Neuronal stem cell (in vitro differentiated cells): Measurements from ENCODE around the gene ARHGAP12.

Experiments
- DNase-seq: peaks from one replicate; pipeline ENCODE4 v3.0.0-alpha.2; 2013; ENCODE audit warnings: low spot score
- H2AFZ ChIP-seq: one replicate; pipeline ENCODE4 v1.6.1; 2013; ENCODE audit warnings: mild to moderate bottlenecking, low read length, inconsistent platforms
- H2AK5ac ChIP-seq: 2 replicates; pipeline ENCODE4 v1.6.1; 2013; ENCODE audit warnings: low read depth, mild to moderate bottlenecking, inconsistent platforms, low read length, moderate library complexity, mixed read lengths
- H2BK120ac ChIP-seq: 2 replicates; pipeline ENCODE4 v1.6.1; 2013; ENCODE audit warnings: low read depth, mild to moderate bottlenecking, inconsistent platforms, low read length, moderate library complexity, mixed read lengths
- H2BK12ac ChIP-seq: one replicate; pipeline ENCODE4 v1.6.1; 2013; ENCODE audit warnings: low read length, inconsistent platforms
- H2BK15ac ChIP-seq: 2 replicates; pipeline ENCODE4 v1.6.1; 2013; ENCODE audit warnings: mild to moderate bottlenecking, low read length, inconsistent platforms, mixed read lengths
- H2BK5ac ChIP-seq: one replicate; pipeline ENCODE4 v1.6.1; 2013; ENCODE audit warnings: inconsistent platforms, mild to moderate bottlenecking, low read length, moderate library complexity
- H3K14ac ChIP-seq: one replicate; pipeline ENCODE4 v1.6.1; 2013; ENCODE audit warnings: low read length, inconsistent platforms
- H3K18ac ChIP-seq: 2 replicates; pipeline ENCODE4 v1.6.1; 2013; ENCODE audit warnings: low read length, inconsistent platforms
- H3K23ac ChIP-seq: 2 replicates; pipeline ENCODE4 v1.6.1; 2013; ENCODE audit warnings: low read depth, mild to moderate bottlenecking, mixed read lengths, low read length, inconsistent platforms; ENCODE audit not compliant: poor library complexity
- H3K27ac ChIP-seq: replicated peaks from 3 replicates; pipeline ENCODE4 v1.5.1; 2013; ENCODE audit warnings: low read length, inconsistent platforms
- H3K27me3 ChIP-seq, 3 experiments: 2 replicates each; pipeline ENCODE4 v1.6.1; 2013; ENCODE audit warnings: low read length in 3 of 3, mild to moderate bottlenecking in 2 of 3, inconsistent platforms in 1 of 3, low read depth in 1 of 3, mixed read lengths in 1 of 3, moderate library complexity in 1 of 3; ENCODE audit not compliant: control insufficient read depth in 3 of 3, insufficient read depth in 3 of 3
- H3K36me3 ChIP-seq, 2 donors: replicated peaks in 1 of 2; 2 replicates each; pipeline ENCODE4 v1.6.1; 2013; ENCODE audit warnings: low read length in 2 of 2; ENCODE audit not compliant: control insufficient read depth in 2 of 2, insufficient read depth in 2 of 2
- H3K4ac ChIP-seq: 2 replicates; pipeline ENCODE4 v1.6.1; 2013; ENCODE audit warnings: inconsistent platforms, mild to moderate bottlenecking, low read length, moderate library complexity
- H3K4me1 ChIP-seq, 2 donors: 1 replicate in 1 of 2; 2 replicates in 1 of 2; pipeline ENCODE4 v1.6.1; 2013; ENCODE audit warnings: low read length in 2 of 2, low read depth in 1 of 2; ENCODE audit not compliant: control insufficient read depth in 2 of 2, insufficient read depth in 1 of 2
- H3K4me2 ChIP-seq: one replicate; pipeline ENCODE4 v1.6.1; 2013; ENCODE audit warnings: mild to moderate bottlenecking, low read length, inconsistent platforms; ENCODE audit not compliant: insufficient read depth, poor library complexity, severe bottlenecking
- H3K4me3 ChIP-seq, 2 donors: 2 replicates each; pipeline ENCODE4 v1.5.1; 2013; ENCODE audit warnings: low read length in 2 of 2, mild to moderate bottlenecking in 2 of 2, inconsistent platforms in 1 of 2, moderate library complexity in 1 of 2
- H3K79me1 ChIP-seq: one replicate; pipeline ENCODE4 v1.6.1; 2013; ENCODE audit warnings: low read depth, mild to moderate bottlenecking, inconsistent platforms, low read length, moderate library complexity
- H3K9ac ChIP-seq: one replicate; pipeline ENCODE4 v1.6.1; 2013; ENCODE audit warnings: mild to moderate bottlenecking, low read depth, low read length, inconsistent platforms; ENCODE audit not compliant: poor library complexity
- H3K9me3 ChIP-seq, 2 donors: replicated peaks in 1 of 2; 2 replicates each; pipeline versions ENCODE3 to v1.6.1; 2013; ENCODE audit warnings: low read length in 2 of 2, mild to moderate bottlenecking in 2 of 2, inconsistent platforms in 1 of 2, low read depth in 1 of 2, mixed read lengths in 1 of 2, moderate library complexity in 1 of 2; ENCODE audit not compliant: control insufficient read depth in 2 of 2, insufficient read depth in 1 of 2
- H4K8ac ChIP-seq: one replicate; pipeline ENCODE4 v1.6.1; 2013; ENCODE audit warnings: low read depth, mild to moderate bottlenecking, inconsistent platforms, low read length, moderate library complexity
- H4K91ac ChIP-seq: one replicate; pipeline ENCODE4 v1.6.1; 2013; ENCODE audit warnings: low read length, low read depth, mild to moderate bottlenecking, inconsistent platforms; ENCODE audit not compliant: poor library complexity
- WGBS, 2 donors: extraction: QIAGEN DNeasy Blood & Tissue Kit; methylation state at CpG; one replicate each; pipeline ENCODE4 v1.1.7; 2013; ENCODE audit warnings: missing lambda C conversion rate in 2 of 2, mixed read lengths in 1 of 2; ENCODE audit not compliant: insufficient read length in 2 of 2, insufficient replicate concordance in 1 of 2; ENCODE audit errors: extremely low coverage in 2 of 2; 5-methylcytosine and 5-hydroxymethylcytosine counted together

ARHGAP12 gene

GRCh38 chr10:31953080-31953479 lies 24.4 kb upstream of the ARHGAP12 start:
- DNase-seq = no peak
- Histone ChIP-seq H2BK5ac (no peak overlapping the region), H3K27ac (no peak overlapping the region), H2AFZ (no peak overlapping the region), H3K14ac (no peak overlapping the region), H3K79me1 (no peaks in the 10 kb centered on the region), H2BK12ac (no peak overlapping the region), H3K4me2 (no peak overlapping the region), H4K91ac (no peak overlapping the region), H3K9me3 (peaks cover 5% of the 10 kb centered on the region in 2 donors), H3K23ac (no peak overlapping the region), H3K4ac (no peak overlapping the region), H3K36me3 (no peaks in the 10 kb centered on the region), H2BK120ac (no peak overlapping the region), H3K27me3 (no peaks in the 10 kb centered on the region), H2BK15ac (no peak overlapping the region), H3K4me1 (no peaks in the 10 kb centered on the region), H2AK5ac (no peak overlapping the region), H4K8ac (no peak overlapping the region), H3K18ac (no peak overlapping the region), H3K9ac (no peak overlapping the region), H3K4me3 (no peak overlapping the region)

GRCh38 chr10:31952066-31952465 lies 23.4 kb upstream of the ARHGAP12 start:
- no peak overlapping the region for H3K4me3 ChIP-seq
- no peaks in the 10 kb centered on the region for H3K36me3 ChIP-seq
- H3K9me3 ChIP-seq = peaks cover 5% of the 10 kb centered on the region in 2 donors
- H4K91ac ChIP-seq = no peak overlapping the region
- no peak overlapping the region for H2BK120ac ChIP-seq
- H3K14ac ChIP-seq = no peak overlapping the region
- no peak for DNase-seq
- no peak overlapping the region for H2AK5ac ChIP-seq
- H2BK15ac ChIP-seq = no peak overlapping the region
- H3K4me2 ChIP-seq = no peak overlapping the region
- no peak overlapping the region for H2BK5ac ChIP-seq
- no peak overlapping the region for H3K27ac ChIP-seq
- WGBS, 2 donors = no CpG with 5 or more reads among the region's 2 CpGs
- no peak overlapping the region for H3K9ac ChIP-seq
- no peak overlapping the region for H3K4ac ChIP-seq
- no peak overlapping the region for H4K8ac ChIP-seq
- H3K18ac ChIP-seq = no peak overlapping the region
- peaks cover 0 to 4% of the 10 kb centered on the region in 2 donors for H3K4me1 ChIP-seq
- H3K23ac ChIP-seq = no peak overlapping the region
- no peak overlapping the region for H2BK12ac ChIP-seq
- H2AFZ ChIP-seq = no peak overlapping the region
- no peaks in the 10 kb centered on the region for H3K27me3 ChIP-seq
- H3K79me1 ChIP-seq = no peaks in the 10 kb centered on the region

- Histone ChIP-seq H2BK15ac (no peak overlapping the region), H2BK5ac (no peak overlapping the region), H3K27ac (no peak overlapping the region), H3K4ac (no peak overlapping the region), H2BK12ac (no peak overlapping the region), H3K4me3 (no peak overlapping the region), H3K4me2 (no peak overlapping the region), H3K79me1 (no peaks in the 10 kb centered on the region), H3K18ac (no peak overlapping the region), H4K91ac (no peak overlapping the region), H2AK5ac (no peak overlapping the region), H4K8ac (no peak overlapping the region), H3K14ac (no peak overlapping the region), H3K9me3 (peaks cover 0 to 3% of the 10 kb centered on the region in 2 donors), H2BK120ac (no peak overlapping the region), H3K23ac (no peak overlapping the region), H3K9ac (no peak overlapping the region), H2AFZ (no peak overlapping the region), H3K4me1 (peaks cover 0 to 8% of the 10 kb centered on the region in 2 donors), H3K36me3 (no peaks in the 10 kb centered on the region), H3K27me3 (no peaks in the 10 kb centered on the region)
- no peak for DNase-seq
- WGBS, 2 donors = no CpG with 5 or more reads among the region's 3 CpGs
These were observed 20.6 kb upstream of the ARHGAP12 start for GRCh38 chr10:31949266-31949665.

GRCh38 chr10:31948021-31948420 lies 19.4 kb upstream of the ARHGAP12 start:
- H2AK5ac ChIP-seq = no peak overlapping the region
- DNase-seq = no peak
- H2AFZ ChIP-seq = no peak overlapping the region
- H3K9ac ChIP-seq = no peak overlapping the region
- peaks cover 0 to 3% of the 10 kb centered on the region in 2 donors for H3K9me3 ChIP-seq
- peaks cover 0 to 8% of the 10 kb centered on the region in 2 donors for H3K4me1 ChIP-seq
- no peaks in the 10 kb centered on the region for H3K36me3 ChIP-seq
- no peak overlapping the region for H4K8ac ChIP-seq
- H3K27me3 ChIP-seq = no peaks in the 10 kb centered on the region
- no peak overlapping the region for H3K23ac ChIP-seq
- H3K79me1 ChIP-seq = no peaks in the 10 kb centered on the region
- no peak overlapping the region for H3K4me2 ChIP-seq
- H3K4ac ChIP-seq = no peak overlapping the region
- H3K18ac ChIP-seq = no peak overlapping the region
- H3K14ac ChIP-seq = no peak overlapping the region
- H2BK5ac ChIP-seq = no peak overlapping the region
- no peak overlapping the region for H4K91ac ChIP-seq
- no peak overlapping the region for H3K4me3 ChIP-seq
- WGBS, 2 donors = no CpG with 5 or more reads among the region's 7 CpGs
- no peak overlapping the region for H2BK15ac ChIP-seq
- H3K27ac ChIP-seq = no peak overlapping the region
- no peak overlapping the region for H2BK12ac ChIP-seq
- H2BK120ac ChIP-seq = no peak overlapping the region
